ENCODE data around the gene FLT1.

GRCh38 chr13:28503182-28503967 is 8.4 kb upstream of the FLT1 start:
- no peak for TF ChIP-seq CTCF (IDR thresholded peaks at IDR 0.05)
- no peak for TF ChIP-seq POLR2A (IDR thresholded peaks at IDR 0.05)

Data from heart left ventricle (tissue), 13 donors.